ENCODE data around the gene EOMES. TPM values are rescaled to one million over a fixed set of nuclear protein-coding genes. Genes with fewer than 3 reads are reported as not detected.

EOMES gene
- total RNA-seq, 1 experiment from 2014 or later: not detected

Other genes starting within 250 kb of the EOMES start
- 41.6 and 76.9 TPM in 2 replicates for gene SLC4A7, start 237.9 kb downstream of the EOMES start, total RNA-seq (2014; rRNA removed; shearing (Covaris generic))

Data from SJSA1 (cell line).